ENCODE data around the gene STYXL1. TPM values are rescaled to one million over a fixed set of nuclear protein-coding genes. Genes with fewer than 3 reads are reported as not detected.

The STYXL1 gene
- total RNA-seq, 2 donors from 2014 or later: 29.8 to 94.5 TPM

DNA sequence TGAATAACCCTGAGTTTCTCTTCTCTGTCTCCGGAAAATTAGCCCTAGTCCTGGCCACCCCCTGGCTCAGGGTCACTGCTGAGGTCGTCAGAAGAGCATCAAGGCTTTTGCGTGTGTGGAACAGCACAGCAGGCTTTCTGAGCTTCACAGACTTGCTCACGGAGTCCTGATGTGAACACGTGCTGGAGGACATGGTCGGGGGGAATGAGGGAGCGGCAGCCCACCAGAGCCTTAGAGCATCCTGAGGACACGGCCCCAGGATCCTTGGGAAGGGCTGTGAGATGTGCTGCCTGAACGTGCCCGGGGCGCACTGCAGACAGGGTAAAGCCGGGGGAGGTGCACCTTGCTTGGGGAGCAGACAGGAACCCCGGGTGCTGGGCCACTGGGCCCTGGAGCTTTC is 82.2 kb downstream of the STYXL1 start:
- DNase-seq (ENCODE audit: low spot score): no peak
- WGBS: 64% methylated on average over 13 of the region's 13 CpGs
- TF ChIP-seq, protein P1, sequence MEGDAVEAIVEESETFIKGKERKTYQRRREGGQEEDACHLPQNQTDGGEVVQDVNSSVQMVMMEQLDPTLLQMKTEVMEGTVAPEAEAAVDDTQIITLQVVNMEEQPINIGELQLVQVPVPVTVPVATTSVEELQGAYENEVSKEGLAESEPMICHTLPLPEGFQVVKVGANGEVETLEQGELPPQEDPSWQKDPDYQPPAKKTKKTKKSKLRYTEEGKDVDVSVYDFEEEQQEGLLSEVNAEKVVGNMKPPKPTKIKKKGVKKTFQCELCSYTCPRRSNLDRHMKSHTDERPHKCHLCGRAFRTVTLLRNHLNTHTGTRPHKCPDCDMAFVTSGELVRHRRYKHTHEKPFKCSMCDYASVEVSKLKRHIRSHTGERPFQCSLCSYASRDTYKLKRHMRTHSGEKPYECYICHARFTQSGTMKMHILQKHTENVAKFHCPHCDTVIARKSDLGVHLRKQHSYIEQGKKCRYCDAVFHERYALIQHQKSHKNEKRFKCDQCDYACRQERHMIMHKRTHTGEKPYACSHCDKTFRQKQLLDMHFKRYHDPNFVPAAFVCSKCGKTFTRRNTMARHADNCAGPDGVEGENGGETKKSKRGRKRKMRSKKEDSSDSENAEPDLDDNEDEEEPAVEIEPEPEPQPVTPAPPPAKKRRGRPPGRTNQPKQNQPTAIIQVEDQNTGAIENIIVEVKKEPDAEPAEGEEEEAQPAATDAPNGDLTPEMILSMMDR (IDR thresholded peaks at IDR 0.05): no peak
- TF ChIP-seq POLR2A (IDR thresholded peaks at IDR 0.05) (no peak), POLR2AphosphoS5 (IDR thresholded peaks at IDR 0.05) (no peak)
- peaks cover 2% of the 10 kb centered on the region for H3K4me1 ChIP-seq (replicated peaks)
- peak overlapping the region; percentile 76 to 78 for H3K27ac ChIP-seq
- no peaks in the 10 kb centered on the region for H3K36me3 ChIP-seq
- H3K9me3 ChIP-seq: no peaks in the 10 kb centered on the region
- no peak overlapping the region for H3K4me3 ChIP-seq
- intact Hi-C loops (cut with DNase I): loop anchor here (5.0 kb wide), 1 partner anchor 48 kb away; the partner anchor contains the start of gene POR
- no peaks in the 10 kb centered on the region for H3K27me3 ChIP-seq (replicated peaks; ENCODE audit: insufficient read depth)

DNA sequence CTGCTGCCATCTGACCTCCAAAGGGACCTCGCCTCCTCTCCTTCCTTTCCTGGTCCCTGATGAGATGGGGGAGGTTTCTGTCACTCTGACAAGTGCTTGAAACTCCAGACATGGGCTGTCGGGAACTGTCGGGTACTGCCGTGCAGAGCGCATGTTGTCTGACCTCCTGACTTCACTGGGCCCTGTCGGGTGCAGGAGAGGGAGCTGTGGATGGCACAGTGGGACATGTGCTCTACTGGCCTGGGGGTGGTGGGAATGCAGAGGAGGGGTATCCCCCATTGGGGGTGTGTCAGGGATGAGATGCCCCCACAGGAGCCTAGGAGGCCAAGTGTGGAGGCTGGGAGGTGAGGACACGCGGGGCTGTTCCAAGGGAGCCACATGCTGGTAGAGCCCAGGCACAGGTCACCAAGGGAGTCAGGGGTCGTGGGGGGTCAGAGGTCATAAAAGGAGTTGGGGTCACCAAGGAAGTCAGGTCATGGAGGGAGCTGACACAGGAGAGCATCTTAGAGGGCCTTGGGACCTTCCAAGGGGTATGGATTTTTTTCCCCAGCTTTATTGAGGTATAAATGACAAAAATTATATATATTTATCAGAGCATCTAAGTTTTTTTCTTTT is 84.3 kb downstream of the STYXL1 start:
- intact Hi-C loops (cut with DNase I): no loop called here
- Histone ChIP-seq H3K36me3 (no peaks in the 10 kb centered on the region), H3K9me3 (no peaks in the 10 kb centered on the region), H3K27ac (peak overlapping the region; percentile 17 to 41), H3K4me3 (no peak overlapping the region), H3K27me3 (replicated peaks; ENCODE audit: insufficient read depth) (no peaks in the 10 kb centered on the region), H3K4me1 (replicated peaks) (no peaks in the 10 kb centered on the region)
- 88% methylated on average over 9 of the region's 9 CpGs for WGBS
- no peak for TF ChIP-seq POLR2A (IDR thresholded peaks at IDR 0.05)
- TF ChIP-seq, protein P1 (IDR thresholded peaks at IDR 0.05): no peak
- no peak for TF ChIP-seq POLR2AphosphoS5 (IDR thresholded peaks at IDR 0.05)
- DNase-seq (ENCODE audit: low spot score): no peak

DNA sequence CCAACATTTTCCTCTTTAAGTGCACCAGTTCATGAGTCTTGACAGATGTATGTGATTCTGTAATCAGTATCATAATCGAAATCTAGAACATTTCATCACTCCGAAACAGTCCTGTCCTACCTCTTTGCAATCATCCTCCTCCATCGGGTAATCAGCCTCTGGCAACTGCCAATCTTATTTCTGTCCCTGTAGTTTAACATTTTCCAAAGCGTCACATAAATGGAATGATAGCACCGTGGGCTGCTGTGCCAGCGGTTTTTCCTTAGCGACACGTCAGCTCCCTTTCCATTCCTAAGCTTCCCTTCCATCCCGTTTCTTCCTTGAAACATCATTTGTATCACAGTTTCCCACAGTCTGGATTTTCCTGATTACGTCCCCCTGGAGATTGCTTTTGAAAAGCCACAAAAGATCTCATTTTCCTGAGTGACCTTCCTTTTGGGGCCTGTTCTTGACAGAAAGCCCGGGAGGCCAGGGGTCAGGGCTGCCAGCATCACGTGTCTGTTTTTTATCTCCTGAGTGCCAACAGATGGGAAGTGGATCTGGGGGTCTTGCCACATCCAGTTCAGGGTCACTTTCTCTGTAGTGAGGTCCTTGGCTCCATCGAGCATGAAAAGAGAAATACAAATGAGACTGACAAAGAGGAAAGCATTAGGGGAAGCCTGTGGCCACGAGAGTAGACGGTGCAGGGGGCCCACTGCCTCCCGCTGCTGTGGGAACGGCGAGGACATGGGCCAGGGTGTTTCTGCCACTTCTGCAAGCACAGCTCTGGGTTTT is 85.0 kb downstream of the STYXL1 start:
- Histone ChIP-seq H3K4me3 (no peak overlapping the region), H3K27ac (peak overlapping the region; percentile 17 to 41), H3K27me3 (replicated peaks; ENCODE audit: insufficient read depth) (no peaks in the 10 kb centered on the region), H3K9me3 (no peaks in the 10 kb centered on the region), H3K4me1 (replicated peaks) (no peaks in the 10 kb centered on the region), H3K36me3 (no peaks in the 10 kb centered on the region)
- intact Hi-C loops (cut with DNase I): no loop called here
- 69% methylated on average over 18 of the region's 18 CpGs for WGBS
- TF ChIP-seq, protein P1 (IDR thresholded peaks at IDR 0.05): no peak
- TF ChIP-seq POLR2AphosphoS5 (IDR thresholded peaks at IDR 0.05) (no peak), POLR2A (IDR thresholded peaks at IDR 0.05) (no peak)
- DNase-seq (ENCODE audit: low spot score): no peak

DNA sequence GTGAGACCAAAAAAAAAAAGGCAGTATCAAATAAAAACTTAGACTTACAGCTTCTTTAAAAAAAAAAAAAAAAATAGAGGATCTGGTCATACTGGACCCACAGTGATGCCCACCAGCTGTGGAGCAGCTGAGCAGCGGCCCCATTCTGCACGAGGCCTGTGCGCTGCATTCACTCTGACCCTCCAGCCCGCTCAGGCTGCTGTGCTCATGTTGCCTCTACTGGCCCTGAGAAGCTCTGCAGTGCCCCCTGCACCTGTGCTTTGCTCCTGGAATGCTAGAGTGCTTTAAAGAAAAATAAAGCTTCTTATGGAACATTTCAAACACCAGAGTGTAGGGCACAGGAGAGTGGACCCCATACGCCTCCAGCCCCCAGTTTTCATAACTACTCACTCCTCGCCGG is 86.6 kb downstream of the STYXL1 start:
- no peak for DNase-seq (ENCODE audit: low spot score)
- no peak overlapping the region for H3K4me3 ChIP-seq
- 94% methylated on average over 7 of the region's 7 CpGs for WGBS

More for the DNA sequence above, 86.6 kb downstream of the STYXL1 start:
- intact Hi-C loops (cut with DNase I): no loop called here
- Histone ChIP-seq H3K27ac (no peak overlapping the region), H3K36me3 (no peaks in the 10 kb centered on the region), H3K9me3 (no peaks in the 10 kb centered on the region), H3K27me3 (replicated peaks; ENCODE audit: insufficient read depth) (no peaks in the 10 kb centered on the region), H3K4me1 (replicated peaks) (no peaks in the 10 kb centered on the region)
- TF ChIP-seq POLR2A (IDR thresholded peaks at IDR 0.05) (no peak), POLR2AphosphoS5 (IDR thresholded peaks at IDR 0.05) (no peak)
- TF ChIP-seq, protein P1 (IDR thresholded peaks at IDR 0.05): no peak

All from prostate gland (tissue), 2 donors.